HG03432 (cell line): ENCODE measurements around the gene TLE4.
"Not testable (repeated sequence)": the region's sequence is repeated elsewhere in the genome, so short reads cannot be mapped to it uniquely, and the experiment has no call there.

ENCODE experiments used
- ATAC-seq: cut with Tn5 transposase; IDR thresholded peaks from one replicate; pipeline ENCODE4 v1.9.1; 2021; ENCODE audit warnings: mild to moderate bottlenecking, moderate library complexity; ENCODE audit not compliant: unreplicated experiment

The TLE4 gene

GRCh38 chr9:79630521-79631403 is 59.0 kb downstream of the TLE4 start:
- ATAC-seq = peak; percentile 93

- ATAC-seq = no peak
Measured at GRCh38 chr9:79632060-79632459, 60.3 kb downstream of the TLE4 start.

DNA sequence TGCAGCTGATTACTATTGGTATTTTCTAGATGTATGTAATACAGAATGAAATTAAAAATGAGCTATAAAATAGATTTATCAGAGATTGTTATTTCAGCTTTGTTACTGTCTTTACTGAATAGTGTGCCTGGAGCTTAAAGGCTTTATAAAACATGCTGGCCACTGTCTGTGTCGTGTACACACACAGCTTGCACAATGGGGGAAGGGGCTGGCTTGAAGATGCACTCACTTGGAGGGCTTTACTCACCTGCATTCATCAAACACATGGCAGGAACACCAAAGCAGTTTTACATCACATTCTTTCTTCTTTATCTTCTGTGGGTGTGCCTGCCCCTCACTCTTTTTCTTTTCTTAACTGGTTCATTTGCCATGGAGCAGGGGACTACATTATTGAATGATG is 60.9 kb downstream of the TLE4 start:
- ATAC-seq = no peak

DNA sequence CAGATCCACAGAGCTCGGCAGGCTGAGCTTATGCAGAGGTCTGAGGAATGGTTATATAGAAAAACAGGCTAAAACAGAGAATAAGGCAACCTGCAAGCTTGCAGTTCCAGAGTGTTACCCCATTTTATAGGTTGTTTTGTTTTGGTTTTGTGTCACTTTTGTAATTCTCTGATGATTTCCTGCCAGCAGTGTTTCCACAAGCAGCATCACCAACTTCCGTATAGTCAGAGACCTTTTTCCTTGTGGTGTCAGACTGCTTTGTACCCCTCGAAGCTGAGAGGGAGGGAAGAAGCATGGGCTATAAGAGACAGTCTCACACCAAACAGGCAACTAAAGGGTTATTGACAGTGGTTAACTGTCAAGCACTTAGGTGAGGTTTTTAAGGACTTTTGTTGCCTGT is 61.8 kb downstream of the TLE4 start:
- ATAC-seq = no peak

DNA sequence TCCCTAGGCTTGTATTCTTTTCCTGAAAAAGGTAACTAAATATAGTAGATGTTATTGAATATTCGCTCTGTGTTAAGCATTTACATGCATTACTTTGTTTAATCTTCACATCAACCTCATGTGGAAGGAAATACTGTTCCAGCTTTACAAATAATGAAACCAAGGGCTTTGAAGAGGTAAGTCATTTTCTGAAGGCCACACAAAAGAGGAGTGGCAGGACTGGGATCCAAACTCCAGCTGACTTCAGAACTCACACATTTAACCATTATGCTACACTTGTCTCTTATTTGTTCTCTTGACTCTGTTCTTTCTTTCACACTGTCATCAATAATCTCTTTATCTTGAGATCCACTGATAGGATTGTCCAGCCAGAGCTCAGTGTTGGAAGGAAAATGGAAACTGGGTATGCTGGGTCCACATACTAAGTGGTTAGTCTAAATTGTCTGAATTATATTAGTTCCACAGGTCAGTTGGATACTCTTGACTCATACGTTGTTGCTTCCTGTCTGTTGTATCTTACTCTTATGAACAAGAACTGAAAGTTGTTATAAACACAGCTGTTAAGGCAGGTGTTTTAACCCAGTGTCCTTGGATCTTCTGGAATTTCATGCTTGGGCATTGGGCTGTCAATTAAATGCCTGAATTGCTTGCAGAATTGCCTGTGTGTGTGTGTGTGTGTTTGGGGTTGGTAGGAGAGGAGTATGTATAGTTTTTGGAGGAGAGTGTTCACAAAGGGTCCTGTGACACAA is 65.6 kb downstream of the TLE4 start:
- peak; percentile 58 for ATAC-seq

- no peak for ATAC-seq
Measured at GRCh38 chr9:79638806-79639205, 67.0 kb downstream of the TLE4 start.

- ATAC-seq = no peak
Measured at GRCh38 chr9:79639354-79639753, 67.6 kb downstream of the TLE4 start.

- ATAC-seq = not testable (repeated sequence)
Measured at GRCh38 chr9:79640067-79640466, 68.3 kb downstream of the TLE4 start.

DNA sequence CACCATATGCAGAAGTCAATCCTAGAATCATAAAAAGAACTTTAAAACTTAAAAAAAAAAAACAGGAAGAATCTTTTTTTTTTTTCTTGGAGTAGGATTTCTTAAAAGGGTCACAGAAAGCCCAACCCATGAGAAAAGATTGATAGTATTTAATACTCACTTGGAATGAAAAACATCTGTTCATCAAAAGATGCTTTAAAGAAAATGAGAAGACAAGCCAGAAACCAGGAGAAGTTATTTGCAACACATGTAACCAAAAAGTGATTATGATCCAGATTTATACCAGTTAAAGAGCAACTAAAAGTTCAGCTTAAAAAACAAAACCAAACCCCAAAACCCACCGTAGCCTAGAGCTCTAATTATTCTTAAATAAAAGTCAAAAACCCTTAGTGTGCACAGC is 69.3 kb downstream of the TLE4 start:
- no peak for ATAC-seq

GRCh38 chr9:79642671-79643070 is 70.9 kb downstream of the TLE4 start:
- no peak for ATAC-seq

GRCh38 chr9:79644048-79644447 is 72.3 kb downstream of the TLE4 start:
- no peak for ATAC-seq

DNA sequence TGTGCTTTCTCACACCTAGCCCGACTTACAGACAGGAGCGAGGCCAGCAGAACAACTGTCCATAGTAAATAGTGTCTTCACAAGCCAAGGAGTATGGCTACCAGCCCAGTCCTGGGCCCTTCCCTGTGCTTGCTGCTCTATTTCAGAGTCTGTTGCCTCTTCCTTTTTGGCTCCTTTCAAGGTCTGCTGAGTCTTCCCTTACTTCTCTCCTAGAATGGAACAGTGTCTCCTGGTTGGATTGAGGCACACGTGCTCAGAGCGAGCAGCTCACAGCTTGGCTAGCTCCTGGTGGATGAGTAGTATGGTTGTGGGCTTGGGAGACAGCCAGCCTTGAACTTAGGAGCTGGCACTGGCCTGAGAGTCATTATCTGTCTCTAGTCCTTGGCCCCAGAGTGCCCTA is 72.8 kb downstream of the TLE4 start:
- no peak for ATAC-seq

GRCh38 chr9:79645110-79645509 is 73.3 kb downstream of the TLE4 start:
- ATAC-seq = no peak

GRCh38 chr9:79646096-79646495 is 74.3 kb downstream of the TLE4 start:
- ATAC-seq = no peak

DNA sequence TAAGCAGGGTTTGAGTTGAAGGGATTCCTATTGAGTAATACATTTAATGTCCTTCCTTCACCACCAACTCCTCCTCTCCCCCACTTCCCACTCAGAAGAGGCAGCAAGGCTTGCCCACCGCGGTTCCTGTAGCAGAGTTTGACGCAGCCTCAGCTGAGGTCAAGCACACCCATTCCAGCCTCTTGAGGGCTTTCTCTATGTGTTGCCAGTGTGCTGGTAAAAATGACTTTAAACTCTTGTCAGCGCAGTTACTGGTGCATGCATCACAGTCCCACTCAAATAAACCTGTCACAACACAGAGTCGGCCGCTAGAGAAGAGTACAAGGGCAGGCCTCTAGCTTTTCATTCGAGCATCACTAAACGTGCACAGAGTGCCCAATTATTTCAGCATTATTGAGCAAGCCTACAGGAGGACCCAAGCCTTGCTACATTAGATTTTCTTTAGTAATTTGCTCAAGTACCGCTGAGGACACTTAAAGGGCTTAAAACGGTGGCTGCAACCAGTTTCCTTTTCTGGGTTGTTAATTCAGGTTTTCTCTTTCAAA is 79.6 kb downstream of the TLE4 start:
- ATAC-seq = no peak

DNA sequence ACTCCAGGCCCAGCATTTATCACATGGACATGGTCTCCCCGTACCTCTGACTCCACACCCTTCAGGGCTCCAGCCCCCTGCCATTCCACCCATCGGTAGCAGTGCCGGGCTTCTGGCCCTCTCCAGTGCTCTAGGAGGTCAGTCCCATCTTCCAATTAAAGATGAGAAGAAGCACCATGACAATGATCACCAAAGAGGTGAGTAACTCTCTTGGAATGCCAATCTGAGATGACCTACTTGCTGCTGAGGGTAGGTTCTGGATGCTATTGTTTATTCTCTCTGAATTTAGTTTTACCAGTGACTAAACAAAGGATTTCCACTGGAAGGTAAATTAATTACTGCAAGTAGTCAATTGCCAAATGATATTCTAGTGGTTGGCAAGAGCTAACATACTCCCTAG is 80.8 kb downstream of the TLE4 start:
- ATAC-seq = no peak

- not testable (repeated sequence) for ATAC-seq
Measured at GRCh38 chr9:79654591-79655382, 83.0 kb downstream of the TLE4 start.

GRCh38 chr9:79655551-79655950 is 83.8 kb downstream of the TLE4 start:
- ATAC-seq = no peak

GRCh38 chr9:79656169-79656568 is 84.4 kb downstream of the TLE4 start:
- no peak for ATAC-seq

- no peak for ATAC-seq
Measured at GRCh38 chr9:79657891-79658290, 86.1 kb downstream of the TLE4 start.

DNA sequence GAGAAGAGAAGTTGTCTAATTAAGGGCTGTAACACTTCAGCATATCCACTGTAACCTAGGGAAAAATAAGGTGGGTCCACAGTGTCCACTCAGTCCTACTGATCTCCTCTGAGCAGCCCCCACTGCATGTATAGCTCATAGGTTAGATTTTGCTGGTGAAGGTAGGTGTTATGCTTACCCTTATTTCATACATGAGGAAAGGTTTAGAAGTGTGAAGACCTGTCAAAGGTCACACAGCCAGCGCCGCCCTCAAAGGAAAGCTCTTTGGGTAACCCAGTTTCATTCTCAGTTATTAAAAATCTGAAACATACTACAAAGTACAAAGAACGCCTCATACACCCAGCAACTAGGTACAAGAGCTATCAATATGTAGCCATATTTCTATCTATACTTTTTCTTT is 87.2 kb downstream of the TLE4 start:
- no peak for ATAC-seq
